Liver (tissue), 3 donors: ENCODE data around the gene NKAIN1.

Source experiments
- CTCF ChIP-seq: fragments of 150-350 bp; IDR thresholded peaks from 2 replicates; pipeline ENCODE4 v1.5.1; 2017; ENCODE audit warnings: improper control_type of control experiment, low read depth, low read length; ENCODE audit not compliant: missing input control
- EGR1 ChIP-seq, 2 donors: IDR thresholded peaks; 2 replicates each; pipeline ENCODE4 v1.6.1; 2016 to 2018; ENCODE audit warnings: antibody characterized with exemption in 2 of 2, low read depth in 2 of 2
- GABPA ChIP-seq, 2 donors: IDR thresholded peaks in 1 of 2; conservative IDR thresholded peaks in 1 of 2; 2 replicates each; pipeline ENCODE4 v1.6.1; 2016; ENCODE audit warnings: antibody characterized with exemption in 2 of 2, mild to moderate bottlenecking in 1 of 2, moderate library complexity in 1 of 2
- JUND ChIP-seq, 2 donors: IDR thresholded peaks; 2 replicates each; pipeline ENCODE4 v1.6.1; 2016; ENCODE audit warnings: antibody characterized with exemption in 2 of 2
- NR2F2 ChIP-seq: IDR thresholded peaks from 2 replicates; pipeline ENCODE4 v1.6.1; 2016; ENCODE audit warnings: antibody characterized with exemption
- RAD21 ChIP-seq, 2 donors: IDR thresholded peaks; 2 replicates each; pipeline ENCODE4 v1.6.1; 2016; ENCODE audit warnings: antibody characterized with exemption in 2 of 2, mild to moderate bottlenecking in 2 of 2
- RXRA ChIP-seq, 2 donors: IDR thresholded peaks; 2 replicates each; pipeline ENCODE4 v1.6.1; 2017 to 2018; ENCODE audit warnings: antibody characterized with exemption in 2 of 2, mild to moderate bottlenecking in 1 of 2
- SP1 ChIP-seq: IDR thresholded peaks from 2 replicates; pipeline ENCODE4 v1.6.1; 2018; ENCODE audit warnings: antibody characterized with exemption, mild to moderate bottlenecking
- TF ChIP-seq, protein P1 (sequence below): IDR thresholded peaks from 2 replicates; pipeline ENCODE4 v1.6.1; 2016; ENCODE audit warnings: antibody characterized with exemption, mild to moderate bottlenecking
- donor health status: healthy.
- donor health status: healthy.

GRCh38 chr1:31154000-31154631 lies 85.6 kb downstream of the NKAIN1 start:
- TF ChIP-seq CTCF (no peak), EGR1 (IDR thresholded peaks at IDR 0.05; ENCODE audit: low read depth in 2 of 2) (no peak), SP1 (no peak), GABPA (IDR thresholded peaks at IDR 0.05 in 1 of 2, conservative IDR thresholded peaks at IDR 0.05 in 1 of 2) (no peak), RXRA (IDR thresholded peaks at IDR 0.05) (no peak), RAD21 (IDR thresholded peaks at IDR 0.05) (no peak), JUND (IDR thresholded peaks at IDR 0.05) (no peak), NR2F2 (no peak)
- TF ChIP-seq, protein P1, sequence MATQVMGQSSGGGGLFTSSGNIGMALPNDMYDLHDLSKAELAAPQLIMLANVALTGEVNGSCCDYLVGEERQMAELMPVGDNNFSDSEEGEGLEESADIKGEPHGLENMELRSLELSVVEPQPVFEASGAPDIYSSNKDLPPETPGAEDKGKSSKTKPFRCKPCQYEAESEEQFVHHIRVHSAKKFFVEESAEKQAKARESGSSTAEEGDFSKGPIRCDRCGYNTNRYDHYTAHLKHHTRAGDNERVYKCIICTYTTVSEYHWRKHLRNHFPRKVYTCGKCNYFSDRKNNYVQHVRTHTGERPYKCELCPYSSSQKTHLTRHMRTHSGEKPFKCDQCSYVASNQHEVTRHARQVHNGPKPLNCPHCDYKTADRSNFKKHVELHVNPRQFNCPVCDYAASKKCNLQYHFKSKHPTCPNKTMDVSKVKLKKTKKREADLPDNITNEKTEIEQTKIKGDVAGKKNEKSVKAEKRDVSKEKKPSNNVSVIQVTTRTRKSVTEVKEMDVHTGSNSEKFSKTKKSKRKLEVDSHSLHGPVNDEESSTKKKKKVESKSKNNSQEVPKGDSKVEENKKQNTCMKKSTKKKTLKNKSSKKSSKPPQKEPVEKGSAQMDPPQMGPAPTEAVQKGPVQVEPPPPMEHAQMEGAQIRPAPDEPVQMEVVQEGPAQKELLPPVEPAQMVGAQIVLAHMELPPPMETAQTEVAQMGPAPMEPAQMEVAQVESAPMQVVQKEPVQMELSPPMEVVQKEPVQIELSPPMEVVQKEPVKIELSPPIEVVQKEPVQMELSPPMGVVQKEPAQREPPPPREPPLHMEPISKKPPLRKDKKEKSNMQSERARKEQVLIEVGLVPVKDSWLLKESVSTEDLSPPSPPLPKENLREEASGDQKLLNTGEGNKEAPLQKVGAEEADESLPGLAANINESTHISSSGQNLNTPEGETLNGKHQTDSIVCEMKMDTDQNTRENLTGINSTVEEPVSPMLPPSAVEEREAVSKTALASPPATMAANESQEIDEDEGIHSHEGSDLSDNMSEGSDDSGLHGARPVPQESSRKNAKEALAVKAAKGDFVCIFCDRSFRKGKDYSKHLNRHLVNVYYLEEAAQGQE: no peak
